HCT116 (cell line): ENCODE data around the gene SLC22A2. TPM values are rescaled to one million over a fixed set of nuclear protein-coding genes. Genes with fewer than 3 reads are reported as not detected.
A peak's percentile ranks its signal among the peaks of the same experiment; 100 is the strongest.

Source experiments
- CBX3 ChIP-seq: IDR thresholded peaks from 2 replicates; pipeline ENCODE4 v1.6.1; 2012; ENCODE audit warnings: low read depth
- CEBPB ChIP-seq: IDR thresholded peaks from 2 replicates; pipeline ENCODE4 v1.6.1; 2012; ENCODE audit warnings: low read depth
- EZH2phosphoT487 ChIP-seq: fragments of 200-600 bp; IDR thresholded peaks from 2 replicates; pipeline ENCODE4 v1.6.1; 2018; ENCODE audit warnings: antibody characterized with exemption, borderline replicate concordance
- JUND ChIP-seq: IDR thresholded peaks from 2 replicates; pipeline ENCODE4 v1.6.1; 2012
- RAD21 ChIP-seq: IDR thresholded peaks from 2 replicates; pipeline ENCODE4 v1.6.1; 2012; ENCODE audit warnings: low read depth, mild to moderate bottlenecking
- REST ChIP-seq: IDR thresholded peaks from 2 replicates; pipeline ENCODE4 v1.6.1; 2012; ENCODE audit warnings: low read depth
- SP1 ChIP-seq: IDR thresholded peaks from 2 replicates; pipeline ENCODE4 v1.6.1; 2012; ENCODE audit warnings: low read depth
- YY1 ChIP-seq: IDR thresholded peaks from 2 replicates; pipeline ENCODE4 v1.6.1; 2011; ENCODE audit warnings: low read length, low read depth, moderate library complexity, mild to moderate bottlenecking; ENCODE audit not compliant: insufficient replicate concordance; ENCODE audit errors: extremely low read depth
- total RNA-seq: library from RNA; stranded (reverse); gene quantifications from one replicate; pipeline ENCODE4 v1.2.1, GENCODE V29; 2021; ENCODE audit not compliant: unreplicated experiment
- TF ChIP-seq, protein P1 (sequence below): IDR thresholded peaks from 2 replicates; pipeline ENCODE4 v1.6.1; 2011; ENCODE audit warnings: mild to moderate bottlenecking, low read length, moderate library complexity; ENCODE audit not compliant: insufficient replicate concordance; ENCODE audit errors: extremely low read depth

The SLC22A2 gene
- total RNA-seq, 1 experiment from 2014 or later, result not detected

- TF ChIP-seq REST, result no peak
- TF ChIP-seq, protein P1, sequence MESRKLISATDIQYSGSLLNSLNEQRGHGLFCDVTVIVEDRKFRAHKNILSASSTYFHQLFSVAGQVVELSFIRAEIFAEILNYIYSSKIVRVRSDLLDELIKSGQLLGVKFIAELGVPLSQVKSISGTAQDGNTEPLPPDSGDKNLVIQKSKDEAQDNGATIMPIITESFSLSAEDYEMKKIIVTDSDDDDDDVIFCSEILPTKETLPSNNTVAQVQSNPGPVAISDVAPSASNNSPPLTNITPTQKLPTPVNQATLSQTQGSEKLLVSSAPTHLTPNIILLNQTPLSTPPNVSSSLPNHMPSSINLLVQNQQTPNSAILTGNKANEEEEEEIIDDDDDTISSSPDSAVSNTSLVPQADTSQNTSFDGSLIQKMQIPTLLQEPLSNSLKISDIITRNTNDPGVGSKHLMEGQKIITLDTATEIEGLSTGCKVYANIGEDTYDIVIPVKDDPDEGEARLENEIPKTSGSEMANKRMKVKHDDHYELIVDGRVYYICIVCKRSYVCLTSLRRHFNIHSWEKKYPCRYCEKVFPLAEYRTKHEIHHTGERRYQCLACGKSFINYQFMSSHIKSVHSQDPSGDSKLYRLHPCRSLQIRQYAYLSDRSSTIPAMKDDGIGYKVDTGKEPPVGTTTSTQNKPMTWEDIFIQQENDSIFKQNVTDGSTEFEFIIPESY, result no peak
- no peak for TF ChIP-seq YY1
- TF ChIP-seq JUND, result peak; percentile 28; the same call in 1 of the 2 replicates
- TF ChIP-seq CBX3, result no peak
- TF ChIP-seq EZH2phosphoT487, result no peak
- TF ChIP-seq RAD21, result no peak
- no peak for TF ChIP-seq CEBPB
- TF ChIP-seq SP1, result peak; percentile 42; the same call in 1 of the 2 replicates
Measured at GRCh38 chr6:160254467-160255312, 3.9 kb downstream of the SLC22A2 start (continued).
